Left colon (tissue), 2 donors: Measurements from ENCODE around the gene MRTFA. TPM values are rescaled to one million over a fixed set of nuclear protein-coding genes. Genes with fewer than 3 reads are reported as not detected.

Experiments
- ATAC-seq: fragments of 200-7000 bp; cut with Tn5 transposase; one replicate; pipeline ENCODE4 v1.9.1; 2020; ENCODE audit warnings: mild to moderate bottlenecking, moderate library complexity
- DNase-seq, 2 donors: peaks; one replicate each; pipeline ENCODE4 v3.0.0-alpha.2; 2020
- intact Hi-C, 2 donors: fragments of 100-400 bp; cut with DNase I in 1 of 2; cut with micrococcal nuclease in 1 of 2; formaldehyde crosslinking; loops; one replicate each; pipeline versions ENCODE4 v1.11.2 to v1.14.0; 2022; cut with DNase I, micrococcal nuclease
- total RNA-seq, 2 donors: library from RNA; stranded (reverse); fragmentation: NEBNext Ultra II Directional; extraction: Animal tissue kit (Norgen Biotek cat#: 25700); gene quantifications; one replicate each; pipeline ENCODE4 v1.2.1, GENCODE V29; 2021
- donor health status: DM: no; HTN: no; CAD: no.
- donor health status: DM: yes; HTN: yes; CAD: no.

MRTFA gene
- total RNA-seq, 2 donors from 2014 or later = 42.1 to 44.4 TPM

DNA sequence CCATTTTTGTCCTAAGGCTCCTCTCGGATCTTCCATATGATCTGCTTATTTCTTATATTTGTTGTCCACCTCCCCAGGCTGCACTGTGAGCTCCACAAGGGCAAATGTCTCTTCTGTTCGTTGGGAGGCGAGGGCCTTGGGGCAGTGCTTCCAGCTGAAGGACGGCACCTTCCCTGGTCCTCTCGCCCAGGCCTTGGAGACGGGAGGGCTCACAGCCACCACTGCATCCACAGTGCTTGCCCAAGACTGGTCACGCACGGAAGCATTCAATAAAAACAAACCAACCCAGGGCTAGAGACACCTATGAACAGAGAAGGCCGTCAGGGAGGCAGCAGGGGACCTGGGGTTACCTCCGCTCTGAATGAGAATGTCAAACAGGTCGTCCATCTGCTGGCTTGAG, 219.9 kb downstream of the MRTFA start:
- intact Hi-C loops = no loop called here
- ATAC-seq = no peak
- no peak for DNase-seq

DNA sequence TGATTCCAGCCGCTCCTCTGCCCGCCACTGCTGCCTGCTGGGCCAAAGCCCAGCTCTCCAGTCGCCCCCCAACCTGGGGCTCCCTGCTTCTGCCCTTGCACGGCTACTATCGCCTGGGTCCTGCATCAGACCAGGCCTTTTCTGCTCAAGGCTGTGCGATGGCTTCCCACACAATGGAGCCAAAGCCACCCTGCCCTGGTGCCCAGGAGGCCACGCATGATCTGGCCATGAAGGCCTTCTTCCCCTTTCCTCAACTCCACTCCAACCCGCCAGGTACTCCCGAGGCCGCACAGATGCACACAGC, 220.3 kb downstream of the MRTFA start:
- DNase-seq (no peak), ATAC-seq (no peak)
- intact Hi-C loops = no loop called here

DNA sequence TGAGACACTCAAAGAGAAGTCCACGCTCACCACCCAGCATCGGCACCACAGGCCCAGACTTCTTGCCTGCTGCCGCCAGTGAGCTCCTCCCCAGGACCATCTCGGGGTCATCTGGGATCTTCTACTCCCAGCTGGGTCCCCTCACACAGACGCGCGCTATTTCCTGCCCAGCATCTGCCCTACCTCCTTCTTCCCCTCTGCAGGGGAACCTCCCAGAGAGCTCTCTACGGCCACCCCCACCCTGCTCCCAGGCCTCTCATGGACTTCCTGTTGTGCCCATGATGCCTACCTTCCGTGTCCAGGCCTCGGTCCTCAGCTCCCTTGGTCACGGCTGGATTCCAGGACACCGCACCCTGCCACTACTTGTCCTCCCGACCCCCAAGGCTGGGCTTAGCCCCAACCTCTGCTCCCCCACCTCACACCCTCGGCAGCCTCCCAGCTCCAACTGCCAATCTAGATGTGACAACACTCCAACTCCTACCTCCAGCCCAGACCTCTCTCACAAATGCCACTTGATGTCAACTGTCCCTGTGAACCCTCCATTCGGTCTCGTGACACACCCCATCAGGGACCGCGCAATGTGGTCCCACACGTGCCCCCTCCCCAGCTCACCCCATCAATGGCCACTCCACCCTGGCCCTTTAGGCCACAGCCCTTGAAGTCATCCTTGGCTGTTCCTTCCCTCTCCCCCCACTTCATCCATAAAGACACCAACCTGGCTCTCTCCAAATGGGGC, 220.8 kb downstream of the MRTFA start:
- intact Hi-C loops = no loop called here
- ATAC-seq (peak; percentile 36), DNase-seq (peak in 1 of 2 donors; percentile 41)

DNA sequence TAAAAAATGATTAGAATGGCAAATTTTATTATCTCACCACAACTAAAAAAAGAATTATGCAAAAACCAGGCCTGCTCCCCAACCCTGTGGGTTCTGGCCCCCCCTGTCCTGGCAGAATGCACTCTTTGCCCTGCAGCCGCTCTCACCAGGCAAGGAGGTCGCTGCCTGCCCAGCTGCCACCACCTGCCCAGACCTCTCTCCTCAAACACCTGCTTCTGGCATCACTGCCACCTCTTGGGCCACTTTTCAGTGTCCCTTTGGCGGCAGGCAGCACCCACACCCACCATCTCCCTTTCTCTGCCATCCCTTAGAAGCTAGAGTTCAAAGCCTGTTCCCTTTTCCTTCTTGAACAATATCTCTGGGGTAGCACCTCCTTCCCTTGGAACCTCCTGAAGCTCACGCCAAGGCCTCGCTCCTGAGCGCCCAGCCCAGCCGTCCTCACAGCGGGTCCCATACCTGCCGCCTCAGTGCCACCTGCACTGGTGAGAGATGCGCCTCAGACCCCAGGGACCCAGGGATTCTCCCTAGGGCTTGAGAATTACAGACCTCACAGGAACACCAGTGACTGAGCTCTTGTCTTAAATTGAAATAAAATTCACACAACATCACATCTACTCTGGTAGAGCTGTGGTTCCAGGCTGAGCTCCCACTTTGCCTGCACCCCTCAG, 221.5 kb downstream of the MRTFA start:
- ATAC-seq (peak; percentile 17), DNase-seq (peak in 1 of 2 donors; percentile 38)
- intact Hi-C loops = no loop called here

DNA sequence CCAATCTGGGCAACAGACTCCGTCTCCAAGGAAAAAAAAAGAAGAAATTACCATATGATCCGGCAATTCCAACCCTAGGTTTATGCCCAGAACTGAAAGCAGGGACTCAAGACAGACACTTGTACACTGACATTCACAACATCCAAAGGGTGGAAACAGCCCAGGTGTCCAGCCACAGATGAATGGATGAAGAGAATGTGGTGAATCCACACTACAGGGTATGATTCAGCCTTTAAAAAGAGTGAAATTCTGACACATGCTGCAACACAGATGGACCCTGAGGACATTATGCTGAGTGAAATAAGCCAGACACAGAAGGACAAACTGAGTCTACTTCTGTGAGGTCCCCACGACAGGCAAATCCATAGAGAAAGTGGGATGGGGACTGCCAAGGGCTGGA, 222.2 kb downstream of the MRTFA start:
- ATAC-seq (no peak), DNase-seq (no peak)
- intact Hi-C loops = no loop called here

DNA sequence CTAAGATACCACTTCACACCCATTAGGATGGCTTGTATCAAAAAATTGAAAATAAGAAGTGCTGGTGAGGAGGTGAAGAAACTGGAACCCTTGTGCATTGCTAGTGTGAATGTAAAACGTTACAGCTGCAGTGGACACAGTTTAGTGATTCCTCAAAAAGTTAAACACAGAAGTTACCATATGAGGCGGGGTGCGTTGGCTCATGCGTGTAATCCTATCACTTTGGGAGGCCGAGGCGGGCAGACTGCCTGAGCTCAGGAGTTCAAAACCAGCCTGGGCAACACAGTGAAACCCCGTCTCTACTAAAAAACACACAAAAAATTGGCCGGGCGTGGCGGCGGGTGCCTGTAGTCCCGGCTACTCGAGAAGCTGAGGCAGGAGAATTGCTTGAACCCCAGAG, 222.6 kb downstream of the MRTFA start:
- no peak for ATAC-seq
- intact Hi-C loops = no loop called here
- no peak for DNase-seq

DNA sequence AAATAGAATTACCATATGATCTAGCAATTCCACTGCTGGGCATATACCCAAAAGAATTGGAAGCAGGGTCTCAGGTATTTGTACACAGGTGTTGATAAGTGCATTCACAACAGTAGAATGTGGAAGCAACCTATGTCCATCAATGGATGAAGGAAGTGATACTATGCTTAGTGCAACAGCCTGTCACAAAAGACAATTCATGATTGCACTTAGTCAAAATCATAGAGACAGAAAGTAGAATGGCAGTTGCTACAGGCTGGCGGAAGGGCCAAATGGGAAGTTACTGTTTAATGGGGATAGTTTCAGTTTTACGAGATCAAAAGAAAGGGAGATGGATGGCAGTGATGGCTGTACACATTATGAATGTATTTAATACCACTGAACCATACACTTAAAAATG, 224.1 kb downstream of the MRTFA start:
- ATAC-seq (no peak), DNase-seq (no peak)
- intact Hi-C loops = no loop called here

DNA sequence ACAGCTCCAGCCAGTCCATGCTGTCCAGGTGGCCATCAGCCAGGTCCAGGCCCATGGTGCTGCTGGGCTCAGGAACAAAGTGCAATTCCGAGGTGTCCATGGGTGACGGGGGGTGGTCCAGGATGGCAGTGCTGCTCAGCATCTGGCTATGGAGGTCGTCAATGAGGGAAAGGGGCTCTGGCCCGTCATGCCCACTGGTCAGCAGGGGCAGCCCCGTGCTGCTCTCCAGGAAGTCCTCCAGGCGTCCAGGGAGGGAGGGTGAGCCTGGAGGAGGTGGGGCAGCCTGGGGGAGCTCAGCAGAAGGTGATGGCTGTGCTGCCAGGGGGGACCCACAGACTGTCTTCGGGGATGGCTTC, 225.0 kb downstream of the MRTFA start:
- ATAC-seq (no peak), DNase-seq (no peak)
- intact Hi-C loops = no loop called here

DNA sequence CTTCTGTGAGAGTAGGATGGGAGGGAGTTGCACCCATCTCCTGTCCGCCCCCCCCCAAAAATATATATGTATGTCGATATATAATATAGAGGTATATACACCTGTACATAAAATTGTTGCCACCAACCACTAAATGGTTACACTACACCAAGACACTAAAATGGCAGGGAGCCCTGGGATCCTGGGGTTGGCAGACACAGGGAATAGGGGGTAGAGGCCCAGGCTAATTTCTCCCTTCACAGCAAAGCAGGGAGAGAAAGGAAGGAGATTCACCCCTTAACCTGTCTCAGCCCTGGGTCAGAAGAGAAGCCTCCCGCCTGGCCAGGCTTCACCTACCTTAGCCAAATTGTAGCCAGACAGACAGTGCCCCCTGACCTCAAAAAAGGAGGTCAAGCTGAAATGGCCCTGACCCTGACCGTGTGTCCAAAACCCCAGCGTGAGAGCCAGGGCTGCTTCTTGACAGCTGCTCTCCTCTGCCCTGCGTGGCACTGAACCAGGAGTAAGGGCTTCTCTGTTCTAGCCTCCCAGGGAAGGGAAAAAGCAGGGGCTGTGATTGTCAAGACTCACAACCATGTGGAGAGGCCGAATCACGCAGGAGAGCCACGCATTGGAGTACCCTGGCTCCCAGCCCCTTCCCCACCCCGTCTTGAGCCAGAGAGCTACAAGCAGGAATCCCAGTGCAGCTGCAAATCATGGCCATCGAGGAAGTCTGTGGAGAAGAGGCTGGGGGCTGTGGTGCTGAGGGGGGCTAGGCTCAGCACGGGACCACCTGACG, 225.6 kb downstream of the MRTFA start:
- ATAC-seq (no peak), DNase-seq (no peak)
- intact Hi-C loops = no loop called here

DNA sequence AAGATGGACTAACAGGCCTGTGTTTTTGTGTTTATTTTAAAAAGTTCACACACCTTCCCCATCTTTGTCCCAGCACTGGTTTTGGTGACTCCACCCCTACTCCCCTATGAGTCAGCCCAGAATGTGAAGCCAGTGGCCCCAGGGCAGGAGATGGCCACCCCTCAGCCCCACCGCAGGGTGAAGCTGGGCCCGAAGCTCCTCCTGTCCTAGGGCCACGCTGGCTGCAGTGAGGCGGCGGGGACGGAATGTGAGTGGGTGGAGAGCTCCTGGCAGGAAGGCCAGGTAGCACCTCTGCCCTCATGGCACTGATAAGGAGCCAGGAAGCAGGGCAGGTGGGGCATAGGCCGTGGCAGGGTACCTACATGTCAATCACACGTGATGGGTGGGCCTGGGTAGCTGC, 226.2 kb downstream of the MRTFA start:
- intact Hi-C loops = no loop called here
- ATAC-seq = no peak
- no peak for DNase-seq

DNA sequence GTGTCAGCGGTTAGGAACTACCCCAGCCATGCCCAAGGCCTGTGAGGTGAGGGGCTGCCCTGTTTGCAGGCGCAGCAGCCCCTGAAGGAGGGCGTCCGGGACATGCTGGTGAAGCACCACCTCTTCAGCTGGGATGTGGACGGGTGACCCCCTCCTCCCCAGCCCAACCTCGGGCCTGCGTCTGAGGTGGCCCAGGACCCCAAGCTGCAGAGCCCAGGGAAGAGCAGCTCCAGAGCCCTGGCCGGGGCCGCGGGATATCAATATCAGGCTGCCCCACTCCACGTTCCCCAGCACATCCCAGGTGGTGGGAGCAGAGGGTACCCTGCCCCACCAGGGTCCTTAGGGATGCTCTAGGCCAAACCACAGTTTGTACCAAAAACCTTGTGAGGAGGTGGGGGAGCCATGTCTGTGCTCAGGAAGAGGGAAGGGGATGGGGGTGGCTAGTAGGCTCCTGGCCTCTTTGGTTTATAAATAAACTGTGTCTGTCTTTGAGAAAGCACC, 226.9 kb downstream of the MRTFA start:
- DNase-seq (no peak), ATAC-seq (no peak)
- intact Hi-C loops = no loop called here

DNA sequence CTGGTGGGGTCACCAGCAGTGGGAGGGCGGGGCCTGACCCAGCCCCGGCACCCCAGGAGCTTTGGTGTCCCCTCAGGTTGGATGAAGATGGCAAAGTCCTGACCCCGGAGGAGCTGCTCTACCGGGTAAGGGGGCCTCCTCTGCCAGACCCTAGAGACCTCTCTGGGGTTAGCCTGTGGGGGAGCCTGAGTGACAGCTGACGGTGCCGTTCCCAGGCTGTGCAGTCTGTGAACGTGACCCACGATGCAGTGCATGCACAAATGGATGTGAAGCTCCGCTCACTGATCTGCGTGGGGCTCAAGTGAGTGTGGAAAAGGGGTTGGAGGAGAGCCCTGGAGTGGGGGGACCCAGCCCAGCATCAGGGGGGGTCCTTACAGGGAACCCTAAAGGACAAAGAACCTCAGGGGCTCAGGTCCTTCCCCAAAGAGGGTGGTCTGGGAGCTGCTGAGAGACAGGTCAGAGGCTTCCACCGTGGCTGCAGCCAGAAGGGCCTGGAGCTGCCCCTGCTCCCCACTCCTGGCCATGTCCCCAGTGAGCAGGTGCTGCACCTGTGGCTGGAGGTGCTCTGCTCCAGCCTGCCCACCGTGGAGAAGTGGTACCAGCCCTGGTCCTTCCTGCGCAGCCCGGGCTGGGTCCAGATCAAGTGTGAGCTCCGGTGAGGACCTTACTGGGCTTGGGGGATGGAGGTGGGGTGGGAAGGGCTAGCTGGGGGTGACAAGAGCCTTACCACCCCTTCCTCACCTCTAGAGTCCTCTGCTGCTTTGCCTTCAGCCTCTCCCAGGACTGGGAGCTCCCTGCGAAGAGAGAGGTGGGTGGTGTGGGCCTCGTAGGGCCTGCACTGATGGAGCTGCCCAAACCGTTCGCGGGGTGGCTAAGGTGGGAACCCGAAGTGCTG, 227.6 kb downstream of the MRTFA start:
- ATAC-seq = no peak
- DNase-seq = no peak
- intact Hi-C loops = no loop called here

DNA sequence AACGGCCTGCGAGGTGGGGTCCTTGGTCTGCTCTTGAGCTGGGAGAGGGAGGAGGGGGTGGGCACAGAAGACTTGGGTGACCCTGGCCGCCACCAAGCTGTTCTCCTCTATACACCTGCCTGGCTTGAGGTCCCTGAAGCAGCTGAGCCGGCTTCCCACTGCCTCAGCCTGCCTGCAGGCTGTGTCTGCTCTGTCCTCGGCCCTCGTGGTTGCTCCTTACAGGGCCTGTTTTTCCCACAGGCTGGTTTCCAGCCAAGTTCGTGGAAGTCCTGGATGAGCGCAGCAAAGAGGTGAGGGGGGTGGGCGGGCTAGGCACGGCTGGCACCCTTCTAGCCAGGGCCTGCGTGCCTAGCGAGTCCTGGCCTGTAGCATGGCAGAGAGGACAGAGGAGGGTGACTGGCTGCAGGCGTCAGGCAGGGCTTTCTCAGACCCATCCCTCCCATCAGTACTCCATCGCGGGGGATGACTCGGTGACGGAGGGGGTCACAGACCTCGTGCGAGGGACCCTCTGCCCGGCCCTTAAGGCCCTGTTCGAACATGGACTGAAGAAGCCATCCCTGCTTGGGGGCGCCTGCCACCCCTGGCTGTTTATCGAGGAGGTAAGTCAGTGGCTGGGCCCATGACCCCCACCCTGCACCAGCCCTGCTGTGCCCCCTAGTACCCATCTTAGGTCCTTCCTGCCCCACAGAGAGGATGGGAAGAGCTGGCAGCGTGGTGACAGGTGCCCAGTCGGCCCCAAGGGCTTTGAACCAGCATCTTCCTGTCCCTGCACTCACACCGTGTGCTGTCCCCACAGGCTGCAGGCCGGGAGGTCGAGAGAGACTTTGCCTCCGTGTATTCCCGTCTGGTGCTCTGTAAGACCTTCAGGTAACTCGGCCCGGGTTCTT, 228.4 kb downstream of the MRTFA start:
- intact Hi-C loops = no loop called here
- ATAC-seq = no peak
- DNase-seq = no peak

DNA sequence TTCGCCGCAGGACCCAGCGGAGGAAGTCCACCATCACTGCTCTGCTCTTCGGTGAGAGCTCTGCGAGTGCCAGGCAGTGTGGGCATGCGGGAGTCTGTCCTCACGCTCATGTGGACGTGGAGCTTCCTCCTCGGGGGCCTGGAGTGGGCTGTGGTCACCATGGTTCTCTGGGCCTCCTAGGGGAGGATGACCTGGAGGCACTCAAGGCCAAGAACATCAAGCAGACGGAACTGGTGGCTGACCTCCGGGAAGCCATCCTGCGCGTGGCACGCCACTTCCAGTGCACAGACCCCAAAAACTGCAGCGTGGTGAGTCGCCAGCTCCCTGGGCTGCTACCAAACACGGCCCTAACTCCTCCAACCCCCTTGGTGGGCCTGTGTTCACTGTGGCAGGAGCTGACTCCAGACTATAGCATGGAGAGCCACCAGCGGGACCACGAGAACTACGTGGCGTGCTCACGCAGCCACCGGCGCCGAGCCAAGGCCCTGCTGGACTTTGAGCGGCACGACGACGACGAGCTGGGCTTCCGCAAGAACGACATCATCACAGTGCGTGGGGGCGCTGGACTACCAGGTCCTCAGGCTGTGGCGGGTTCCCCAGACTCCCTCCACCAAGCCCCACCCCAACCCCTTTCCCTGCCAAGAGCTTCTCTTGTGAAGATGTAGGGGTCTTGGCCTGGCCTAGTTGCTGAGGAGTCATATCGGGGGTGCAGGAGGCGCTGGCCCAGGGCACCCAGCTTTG, 229.3 kb downstream of the MRTFA start:
- ATAC-seq (no peak), DNase-seq (no peak)
- intact Hi-C loops = no loop called here

DNA sequence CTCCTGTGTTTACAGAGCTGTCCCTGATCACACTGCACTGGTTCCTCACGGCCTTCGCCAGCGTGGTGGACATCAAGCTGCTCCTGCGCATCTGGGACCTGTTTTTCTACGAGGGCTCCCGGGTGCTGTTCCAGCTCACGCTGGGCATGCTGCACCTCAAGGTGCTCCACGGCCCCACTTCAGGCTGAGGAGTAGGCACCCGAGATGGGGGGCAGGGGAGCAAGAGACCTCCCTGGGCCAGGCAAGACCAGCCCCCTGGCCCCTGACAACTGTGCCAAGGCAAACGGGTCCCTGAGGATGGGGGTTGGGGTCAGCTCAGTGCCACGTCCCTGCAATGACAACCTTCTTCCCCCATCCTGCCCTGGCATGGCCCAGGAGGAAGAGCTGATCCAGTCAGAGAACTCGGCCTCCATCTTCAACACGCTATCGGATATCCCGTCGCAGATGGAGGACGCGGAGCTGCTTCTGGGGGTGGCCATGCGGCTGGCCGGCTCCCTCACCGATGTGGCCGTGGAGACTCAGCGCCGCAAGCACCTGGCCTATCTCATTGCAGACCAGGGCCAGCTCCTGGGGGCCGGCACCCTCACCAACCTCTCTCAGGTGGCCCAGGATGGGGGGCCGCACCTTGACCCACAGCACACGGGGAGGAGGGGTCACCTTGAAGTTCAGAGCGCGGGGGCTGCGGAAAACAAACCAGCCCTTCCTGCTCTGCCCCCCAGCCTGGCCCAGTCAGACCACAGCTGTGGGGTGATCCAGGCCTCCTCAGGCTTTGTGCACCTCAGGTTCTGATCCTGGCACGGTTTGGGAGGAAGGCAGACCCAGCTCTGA, 230.2 kb downstream of the MRTFA start:
- no peak for DNase-seq
- intact Hi-C loops = no loop called here
- no peak for ATAC-seq

DNA sequence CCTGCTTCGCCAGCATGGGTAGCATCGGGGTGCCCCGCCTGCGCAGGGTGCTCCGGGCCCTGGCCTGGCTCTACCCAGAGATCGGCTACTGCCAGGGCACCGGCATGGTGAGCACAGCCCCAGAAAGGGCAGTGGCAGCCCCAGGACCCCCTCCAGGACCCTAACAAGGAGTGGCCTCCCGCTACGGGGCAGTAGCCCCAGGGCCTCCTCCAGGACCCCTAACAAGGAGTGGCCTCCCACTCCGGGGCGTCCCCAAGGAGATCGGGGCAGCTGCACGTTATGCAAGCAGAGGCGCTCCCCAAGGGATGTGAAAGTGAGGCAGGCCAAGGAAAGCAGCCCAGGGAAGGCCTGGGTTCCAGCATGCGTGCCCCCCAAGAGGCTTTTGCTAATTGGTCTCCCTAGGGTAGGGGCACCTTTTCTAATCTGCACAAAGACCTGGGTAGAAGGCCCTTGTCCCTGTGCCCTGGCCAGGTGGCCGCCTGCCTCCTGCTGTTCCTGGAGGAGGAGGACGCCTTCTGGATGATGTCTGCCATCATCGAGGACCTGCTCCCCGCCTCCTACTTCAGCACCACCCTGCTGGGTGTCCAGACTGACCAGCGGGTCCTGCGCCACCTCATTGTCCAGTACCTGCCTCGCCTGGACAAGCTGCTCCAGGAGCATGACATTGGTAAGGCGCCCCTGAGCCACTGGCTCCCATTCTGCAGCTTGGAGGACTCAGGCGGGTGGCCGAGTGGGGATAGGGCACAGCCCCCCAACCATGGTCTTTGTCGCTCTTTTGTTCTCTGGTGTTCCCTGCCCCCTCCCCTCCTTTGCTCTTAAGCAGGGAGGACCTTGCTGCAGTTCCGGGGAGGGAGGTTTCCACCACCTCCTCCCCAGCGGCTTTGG, 231.1 kb downstream of the MRTFA start:
- ATAC-seq (no peak), DNase-seq (no peak)

More for the DNA sequence above, 231.1 kb downstream of the MRTFA start:
- intact Hi-C loops = no loop called here
